GM12864 (cell line): ENCODE measurements around the gene RSPO4.
"Not testable (repeated sequence)": the region's sequence is repeated elsewhere in the genome, so short reads cannot be mapped to it uniquely, and the experiment has no call there.

Source experiments
- DNase-seq: peaks from one replicate; pipeline ENCODE4 v3.0.0-alpha.2; 2011; ENCODE audit warnings: low read depth
- H3K4me3 ChIP-seq: 2 replicates; pipeline ENCODE4 v1.5.1; 2011; ENCODE audit warnings: mild to moderate bottlenecking, low read depth, low read length, control low read depth
- CTCF ChIP-seq: IDR thresholded peaks from 2 replicates; pipeline ENCODE4 v1.5.1; 2011; ENCODE audit warnings: low read depth, mild to moderate bottlenecking, moderate library complexity, low read length, control low read depth, inconsistent platforms; ENCODE audit errors: missing control alignments

The RSPO4 gene

GRCh38 chr20:1035466-1035865, 33.4 kb upstream of the RSPO4 start:
- DNase-seq: no peak
- TF ChIP-seq CTCF: no peak
- no peak overlapping the region for H3K4me3 ChIP-seq

- no peak for DNase-seq
- TF ChIP-seq CTCF: no peak
- H3K4me3 ChIP-seq: no peak overlapping the region
These were observed 32.3 kb upstream of the RSPO4 start for GRCh38 chr20:1034415-1034789.

- no peak for TF ChIP-seq CTCF
- no peak overlapping the region for H3K4me3 ChIP-seq
- DNase-seq: no peak
These were observed 31.8 kb upstream of the RSPO4 start for GRCh38 chr20:1033751-1034414.

GRCh38 chr20:1029980-1030379, 27.9 kb upstream of the RSPO4 start:
- TF ChIP-seq CTCF: no peak
- DNase-seq: no peak
- no peak overlapping the region for H3K4me3 ChIP-seq

- DNase-seq, H3K4me3 ChIP-seq: not testable (repeated sequence)
These were observed 24.1 kb upstream of the RSPO4 start for GRCh38 chr20:1026214-1026613.

GRCh38 chr20:1022871-1023270, 20.8 kb upstream of the RSPO4 start:
- no peak for DNase-seq
- TF ChIP-seq CTCF: no peak
- H3K4me3 ChIP-seq: no peak overlapping the region

- TF ChIP-seq CTCF: no peak
- H3K4me3 ChIP-seq: no peak overlapping the region
- DNase-seq: no peak
These were observed 18.5 kb upstream of the RSPO4 start for GRCh38 chr20:1020614-1021013.
